BJ (cell line): ENCODE data around the gene RIPPLY3. TPM values are rescaled to one million over a fixed set of nuclear protein-coding genes. Genes with fewer than 3 reads are reported as not detected.

Source experiments
- CTCF ChIA-PET: fragments of 350-600 bp; formaldehyde crosslinking; extraction: SDS; loops from one replicate; lab custom pipeline; 2021; ENCODE audit warnings: antibody characterized with exemption, inconsistent platforms; lab: Yijun Ruan, JAX
- POLR2A ChIA-PET: fragments of 300-600 bp; sonication (Branson Sonifier 250); formaldehyde crosslinking; extraction: SDS; loops from one replicate; lab custom pipeline; 2021; ENCODE audit warnings: antibody characterized with exemption; lab: Charles Lee
- DNase-seq: peaks from one replicate; pipeline ENCODE4 v3.0.0-alpha.2; 2011; ENCODE audit warnings: low read depth
- H3K27me3 ChIP-seq: 2 replicates; pipeline ENCODE4 v1.6.0; 2011; ENCODE audit warnings: low read length; ENCODE audit not compliant: control insufficient read depth, insufficient read depth
- H3K36me3 ChIP-seq: 2 replicates; pipeline ENCODE4 v1.5.1; 2011; ENCODE audit warnings: low read length; ENCODE audit not compliant: control insufficient read depth, insufficient read depth
- H3K4me3 ChIP-seq: 2 replicates; pipeline ENCODE4 v1.5.1; 2011; ENCODE audit warnings: low read depth, mild to moderate bottlenecking, control low read depth, low read length
- polyA plus RNA-seq: library from polyadenylated mRNA; depleted of rRNA; stranded (reverse); fragments of >200 nt; gene quantifications from 2 replicates; pipeline ENCODE4 v1.2.3, GENCODE V29; 2011
- TF ChIP-seq, protein P1 (sequence below): IDR thresholded peaks from 2 replicates; pipeline ENCODE4 v1.5.1; 2011; ENCODE audit warnings: low read depth, mild to moderate bottlenecking, control low read depth, inconsistent platforms, low read length, moderate library complexity; ENCODE audit not compliant: insufficient read depth

Gene RIPPLY3
- polyA plus RNA-seq, 1 experiment, result 0.23 TPM

DNA sequence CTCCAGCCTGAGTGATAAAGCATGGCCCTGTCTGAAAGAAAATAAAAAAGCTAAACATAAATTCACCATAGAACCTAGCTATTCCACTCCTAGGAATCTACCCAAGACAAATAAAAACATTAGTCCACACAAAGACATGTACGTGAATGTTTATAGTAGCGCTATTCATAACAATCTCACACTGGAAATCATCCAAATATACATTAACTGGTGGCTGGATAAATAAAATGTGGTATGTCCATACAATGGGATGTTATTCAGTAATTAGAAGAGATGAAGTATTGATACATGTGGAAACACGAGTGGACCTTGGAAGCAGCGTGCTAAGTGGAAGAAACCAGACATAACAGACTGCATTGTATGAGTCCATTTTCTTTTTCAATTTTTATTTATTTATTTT, 29.7 kb downstream of the RIPPLY3 start:
- Histone ChIP-seq H3K36me3 (no peaks in the 10 kb centered on the region), H3K4me3 (no peak overlapping the region), H3K27me3 (peaks cover 3% of the 10 kb centered on the region; the same call in 1 of the 2 replicates)
- TF ChIP-seq, protein P1, sequence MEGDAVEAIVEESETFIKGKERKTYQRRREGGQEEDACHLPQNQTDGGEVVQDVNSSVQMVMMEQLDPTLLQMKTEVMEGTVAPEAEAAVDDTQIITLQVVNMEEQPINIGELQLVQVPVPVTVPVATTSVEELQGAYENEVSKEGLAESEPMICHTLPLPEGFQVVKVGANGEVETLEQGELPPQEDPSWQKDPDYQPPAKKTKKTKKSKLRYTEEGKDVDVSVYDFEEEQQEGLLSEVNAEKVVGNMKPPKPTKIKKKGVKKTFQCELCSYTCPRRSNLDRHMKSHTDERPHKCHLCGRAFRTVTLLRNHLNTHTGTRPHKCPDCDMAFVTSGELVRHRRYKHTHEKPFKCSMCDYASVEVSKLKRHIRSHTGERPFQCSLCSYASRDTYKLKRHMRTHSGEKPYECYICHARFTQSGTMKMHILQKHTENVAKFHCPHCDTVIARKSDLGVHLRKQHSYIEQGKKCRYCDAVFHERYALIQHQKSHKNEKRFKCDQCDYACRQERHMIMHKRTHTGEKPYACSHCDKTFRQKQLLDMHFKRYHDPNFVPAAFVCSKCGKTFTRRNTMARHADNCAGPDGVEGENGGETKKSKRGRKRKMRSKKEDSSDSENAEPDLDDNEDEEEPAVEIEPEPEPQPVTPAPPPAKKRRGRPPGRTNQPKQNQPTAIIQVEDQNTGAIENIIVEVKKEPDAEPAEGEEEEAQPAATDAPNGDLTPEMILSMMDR, result no peak
- DNase-seq, result no peak
- CTCF ChIA-PET, result no interaction called here
- POLR2A ChIA-PET, result no interaction called here

DNA sequence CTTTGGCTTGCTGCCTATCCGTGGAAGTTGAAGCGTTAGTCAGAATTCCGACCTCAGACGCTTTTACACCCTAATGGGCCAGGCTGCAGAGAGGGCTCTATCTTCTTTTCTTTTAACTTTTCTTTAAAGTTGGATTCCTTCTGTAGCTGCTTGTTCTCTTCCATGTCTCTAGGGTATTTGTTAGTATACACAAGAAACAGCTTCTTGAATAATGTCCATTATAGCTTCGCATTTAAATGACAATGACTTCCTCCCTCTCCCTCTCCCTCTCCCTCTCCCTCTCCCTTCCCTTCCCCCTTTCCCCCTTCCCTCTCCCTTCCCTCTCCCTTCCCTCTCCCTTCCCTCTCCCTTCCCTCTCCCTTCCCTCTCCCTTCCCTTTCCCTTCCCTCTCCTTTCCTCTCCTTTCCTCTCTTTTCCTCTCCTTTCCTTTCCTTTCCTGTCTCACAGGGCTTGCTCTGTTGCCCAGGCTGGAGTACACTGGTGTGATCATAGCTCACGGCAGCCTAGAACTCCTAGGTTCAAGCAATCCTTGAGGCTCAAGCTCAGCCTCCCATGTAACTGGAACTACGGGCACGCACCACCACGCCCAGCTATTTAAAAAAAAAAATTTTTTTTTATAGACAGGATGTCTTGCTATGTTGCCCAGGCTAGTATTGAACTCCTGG, 33.0 kb downstream of the RIPPLY3 start:
- no peak for DNase-seq
- Histone ChIP-seq H3K36me3 (no peaks in the 10 kb centered on the region), H3K27me3 (peaks cover 2% of the 10 kb centered on the region; the same call in 1 of the 2 replicates), H3K4me3 (no peak overlapping the region)
- TF ChIP-seq, protein P1, result no peak
- CTCF ChIA-PET, result interaction anchor here (0.6 to 1.3 kb wide), 2 partner anchors 9 to 27 kb away, joined by 3 to 4 read pairs; no protein-coding TSS in a partner anchor
- POLR2A ChIA-PET, result no interaction called here

DNA sequence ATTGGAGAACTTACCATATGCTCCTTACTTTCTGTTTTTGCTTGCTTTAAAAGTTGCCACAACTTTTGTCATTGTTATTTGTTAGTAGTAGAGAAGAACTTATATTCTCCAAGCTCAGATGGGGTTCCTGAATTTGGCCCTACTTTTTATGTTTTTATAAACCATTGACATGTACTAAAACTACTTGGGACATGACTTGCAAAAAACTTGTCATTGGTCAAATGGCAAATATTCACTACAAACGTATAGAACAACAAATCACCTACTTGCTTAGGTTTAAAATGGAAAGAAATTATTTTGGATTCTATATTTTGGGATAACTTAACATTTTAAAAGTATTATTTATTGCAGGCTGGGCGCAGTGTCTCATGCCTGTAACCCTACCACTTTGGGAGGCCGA, 33.7 kb downstream of the RIPPLY3 start:
- POLR2A ChIA-PET, result no interaction called here
- Histone ChIP-seq H3K4me3 (no peak overlapping the region), H3K27me3 (peaks cover 2% of the 10 kb centered on the region; the same call in 1 of the 2 replicates), H3K36me3 (no peaks in the 10 kb centered on the region)
- TF ChIP-seq, protein P1, result no peak
- DNase-seq, result no peak
- CTCF ChIA-PET, result interaction anchor here (1.3 kb wide), 1 partner anchor 26 kb away, joined by 3 read pairs; no protein-coding TSS in a partner anchor

DNA sequence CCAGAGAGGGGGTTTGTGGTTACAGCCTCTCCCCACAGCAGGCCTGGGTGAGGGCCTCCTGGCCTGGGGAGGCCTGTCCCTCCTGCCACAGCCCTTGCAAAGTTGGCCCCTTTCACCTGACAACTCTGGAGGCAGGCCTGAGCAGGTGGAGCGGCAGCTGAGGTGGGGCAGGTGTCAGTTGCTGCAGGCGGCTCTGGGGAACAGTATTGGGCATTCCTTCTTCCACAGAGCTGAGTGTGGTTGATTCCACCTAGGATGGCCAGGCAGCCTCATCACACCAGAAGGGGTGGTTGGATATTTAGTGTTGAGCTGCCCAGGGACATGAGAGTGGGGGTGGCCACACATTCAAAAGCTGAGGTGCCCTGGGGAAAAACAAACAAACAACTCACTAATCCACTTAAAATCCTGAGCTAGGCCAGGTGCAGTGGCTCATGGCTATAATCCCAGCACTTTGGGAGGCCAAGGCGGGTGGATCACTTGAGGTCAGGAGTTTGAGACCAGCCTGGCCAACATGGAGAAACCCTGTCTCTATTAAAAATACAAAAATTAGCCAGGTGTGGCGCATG, 35.3 kb downstream of the RIPPLY3 start:
- TF ChIP-seq, protein P1, result no peak
- CTCF ChIA-PET, result interaction anchor here (1.2 kb wide), 1 partner anchor 10 kb away, joined by 3 read pairs; no protein-coding TSS in a partner anchor
- no peak for DNase-seq

DNA sequence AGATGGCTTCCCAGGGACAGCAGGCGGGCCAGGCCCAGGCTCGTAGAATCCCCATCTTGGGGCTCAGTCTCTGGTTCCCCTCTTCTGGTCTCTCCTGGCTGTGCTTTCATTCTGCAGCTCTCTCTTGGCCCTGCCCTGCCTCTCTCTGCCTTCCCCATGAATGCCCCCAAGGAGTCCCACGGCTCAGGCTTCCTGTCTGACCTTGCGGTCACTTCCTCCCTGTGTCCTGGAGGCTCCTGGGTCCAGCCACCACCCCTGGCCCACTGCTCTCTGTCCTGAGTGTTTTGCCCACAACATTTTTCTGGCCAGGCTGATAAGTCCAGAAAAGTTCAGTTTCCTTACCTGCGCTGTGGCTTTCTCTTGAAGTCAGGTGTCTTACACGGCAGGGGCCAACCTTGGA, 37.3 kb downstream of the RIPPLY3 start:
- Histone ChIP-seq H3K36me3 (no peaks in the 10 kb centered on the region), H3K4me3 (no peak overlapping the region), H3K27me3 (0 out of 2 replicates have a peak, but pooled peaks cover 1% of the 10 kb centered on the region)
- POLR2A ChIA-PET, result no interaction called here
- no peak for DNase-seq
- TF ChIP-seq, protein P1, result no peak
- CTCF ChIA-PET, result no interaction called here

More for the DNA sequence above, 35.3 kb downstream of the RIPPLY3 start:
- H3K36me3 ChIP-seq, result no peaks in the 10 kb centered on the region
- H3K4me3 ChIP-seq, result no peak overlapping the region
- POLR2A ChIA-PET, result no interaction called here
- peaks cover 3% of the 10 kb centered on the region; the same call in 1 of the 2 replicates for H3K27me3 ChIP-seq
